Ovary (tissue), 9 donors: ENCODE results near the gene NPAS2. TPM values are rescaled to one million over a fixed set of nuclear protein-coding genes. Genes with fewer than 3 reads are reported as not detected.

ENCODE experiments used
- DNase-seq, 5 donors: peaks; one replicate each; pipeline ENCODE4 v3.0.0-alpha.2; 2019 to 2020
- H3K27ac ChIP-seq, 2 donors: fragments of 200-600 bp; one replicate each; pipeline versions ENCODE4 v1.5.1 to v1.8.0; 2019 to 2022
- H3K27me3 ChIP-seq: fragments of 200-600 bp; one replicate; pipeline ENCODE4 v1.8.0; 2022
- H3K36me3 ChIP-seq: fragments of 200-600 bp; sonication (generic); one replicate; pipeline ENCODE4 v1.5.1; 2019
- H3K4me1 ChIP-seq: one replicate; pipeline ENCODE4 v1.8.1; 2013; ENCODE audit warnings: mild to moderate bottlenecking, moderate library complexity; ENCODE audit not compliant: insufficient read depth
- H3K4me3 ChIP-seq: fragments of 200-600 bp; sonication (generic); one replicate; pipeline ENCODE4 v1.5.1; 2017
- H3K9me3 ChIP-seq, 2 donors: fragments of 200-600 bp in 1 of 2; sonication (generic) in 1 of 2; one replicate each; pipeline versions ENCODE4 v1.5.1 to v1.8.1; 2013 to 2019; ENCODE audit warnings: mild to moderate bottlenecking in 1 of 2, moderate library complexity in 1 of 2
- CTCF ChIP-seq, 3 donors: fragments of 450-650 bp in 2 of 3; fragments of 200-600 bp in 1 of 3; IDR thresholded peaks; one replicate each; pipeline versions ENCODE4 v1.5.1 to v1.8.0; 2016 to 2022; ENCODE audit warnings: antibody characterized with exemption in 3 of 3, mild to moderate bottlenecking in 1 of 3
- EP300 ChIP-seq: sonication (generic); formaldehyde crosslinking; IDR thresholded peaks from one replicate; pipeline ENCODE4 v1.6.1; 2017; ENCODE audit warnings: antibody characterized with exemption
- POLR2A ChIP-seq: fragments of 450-650 bp; IDR thresholded peaks from one replicate; pipeline ENCODE4 v1.6.1; 2017; ENCODE audit warnings: antibody characterized with exemption, mild to moderate bottlenecking, moderate library complexity
- WGBS, 3 donors: extraction: QIAGEN DNeasy Blood & Tissue Kit in 1 of 3; methylation state at CpG; one replicate each; pipeline versions ENCODE4 v1.1.5 to v1.1.7; 2013 to 2017; 5-methylcytosine and 5-hydroxymethylcytosine counted together
- intact Hi-C, 4 donors: fragments of 100-400 bp; cut with DNase I; formaldehyde crosslinking; loops; one replicate each; pipeline versions ENCODE4 v1.11.0 to v1.15.1; 2022 to 2023
- polyA plus RNA-seq, 2 donors: library from polyadenylated mRNA; stranded (reverse); fragments of 200-250 nt in 1 of 2; fragments of 350-450 nt in 1 of 2; fragmentation: Illumina TruSeq in 1 of 2; extraction: RNeasy Lipid Tissue Mini Kit (QIAGEN cat#74804) in 1 of 2; gene quantifications; one replicate each; pipeline ENCODE4 v1.2.3, GENCODE V29; 2013 to 2014
- total RNA-seq, 7 donors: library from RNA; depleted of rRNA in 2 of 7; stranded (reverse); fragments of >200 nt in 2 of 7; fragmentation: NEBNext Ultra II Directional in 3 of 7; extraction: Animal tissue kit (Norgen Biotek cat#: 25700) in 3 of 7; gene quantifications; one replicate each; pipeline versions ENCODE4 v1.1.0 to v1.2.4, GENCODE V29; 2016 to 2023
- donor health status: DM: no; HTN: no; CAD: no; lungs with moderate emphysema.
- donor health status: DM: no; HTN: no; CAD: no.
- donor health status: Bipolar disorder and iron deficiency.
- donor health status: DM: yes; HTN: yes; CAD: no.
- donor health status: DM: no; HTN: no; CAD: no.
- donor health status: DM: yes; HTN: yes; CAD: no.

Gene NPAS2
- total and polyA plus RNA-seq, 9 donors: 1.6 to 20.6 (median 7.3) TPM

- Histone ChIP-seq H3K27me3 (no peaks in the 10 kb centered on the region), H3K36me3 (no peaks in the 10 kb centered on the region), H3K4me3 (no peak overlapping the region), H3K27ac (no peak overlapping the region), H3K9me3 (no peaks in the 10 kb centered on the region), H3K4me1 (no peaks in the 10 kb centered on the region)
- DNase-seq: no peak
- TF ChIP-seq POLR2A (no peak), CTCF (IDR thresholded peaks at IDR 0.05) (no peak), EP300 (no peak)
- intact Hi-C loops: no loop called here
- WGBS, 3 donors: 87 to 99% (median 92%) methylated on average over 4 of the region's 4 CpGs
Observed at GRCh38 chr2:100963026-100963375, 143.1 kb downstream of the NPAS2 start.

GRCh38 chr2:100964222-100964621 lies 144.3 kb downstream of the NPAS2 start:
- intact Hi-C loops: no loop called here
- no peak overlapping the region for H3K27ac ChIP-seq
- H3K9me3 ChIP-seq: no peaks in the 10 kb centered on the region
- no peaks in the 10 kb centered on the region for H3K36me3 ChIP-seq
- DNase-seq: no peak
- no peaks in the 10 kb centered on the region for H3K27me3 ChIP-seq
- no peak overlapping the region for H3K4me3 ChIP-seq
- TF ChIP-seq CTCF (IDR thresholded peaks at IDR 0.05): no peak
- TF ChIP-seq EP300: no peak
- no peak for TF ChIP-seq POLR2A
- 82 to 94% (median 93%) methylated on average over 12 of the region's 12 CpGs for WGBS, 3 donors
- H3K4me1 ChIP-seq: no peaks in the 10 kb centered on the region

- no peak overlapping the region for H3K4me3 ChIP-seq
- no peaks in the 10 kb centered on the region for H3K36me3 ChIP-seq
- no peak for DNase-seq
- H3K9me3 ChIP-seq: no peaks in the 10 kb centered on the region
- H3K27me3 ChIP-seq: no peaks in the 10 kb centered on the region
- WGBS, 3 donors: 61 to 86% (median 81%) methylated on average over 11 of the region's 11 CpGs
- no peak overlapping the region for H3K27ac ChIP-seq
- no peaks in the 10 kb centered on the region for H3K4me1 ChIP-seq
- intact Hi-C loops: no loop called here
- TF ChIP-seq EP300 (no peak), CTCF (IDR thresholded peaks at IDR 0.05) (no peak), POLR2A (no peak)
Observed at GRCh38 chr2:100964681-100965169, 144.8 kb downstream of the NPAS2 start.

GRCh38 chr2:100965596-100965995 lies 145.7 kb downstream of the NPAS2 start:
- TF ChIP-seq EP300: no peak
- TF ChIP-seq POLR2A: no peak
- no peak for TF ChIP-seq CTCF (IDR thresholded peaks at IDR 0.05)
- WGBS, 3 donors: 93 to 97% (median 96%) methylated on average over 5 of the region's 5 CpGs
- intact Hi-C loops: no loop called here
- no peak for DNase-seq
- H3K36me3 ChIP-seq: no peaks in the 10 kb centered on the region
- no peaks in the 10 kb centered on the region for H3K9me3 ChIP-seq
- H3K27me3 ChIP-seq: no peaks in the 10 kb centered on the region
- H3K27ac ChIP-seq: no peak overlapping the region
- no peaks in the 10 kb centered on the region for H3K4me1 ChIP-seq
- no peak overlapping the region for H3K4me3 ChIP-seq

GRCh38 chr2:100967716-100968115 lies 147.8 kb downstream of the NPAS2 start:
- Histone ChIP-seq H3K9me3 (no peaks in the 10 kb centered on the region), H3K4me1 (no peaks in the 10 kb centered on the region), H3K27me3 (no peaks in the 10 kb centered on the region), H3K4me3 (no peak overlapping the region), H3K36me3 (no peaks in the 10 kb centered on the region), H3K27ac (no peak overlapping the region)
- intact Hi-C loops: no loop called here
- no peak for DNase-seq
- TF ChIP-seq CTCF (IDR thresholded peaks at IDR 0.05) (no peak), EP300 (no peak), POLR2A (no peak)
- WGBS, 3 donors: 93 to 96% (median 95%) methylated on average over 8 of the region's 8 CpGs
